Fibroblast of skin of scalp (primary cell): ENCODE data around the gene ADAMTS20.
"Not testable (repeated sequence)": the region's sequence is repeated elsewhere in the genome, so short reads cannot be mapped to it uniquely, and the experiment has no call there.

Experiments used
- DNase-seq: peaks from one replicate; pipeline ENCODE4 v3.0.0-alpha.2; 2013

Gene ADAMTS20

GRCh38 chr12:43352001-43352400, 200.0 kb downstream of the ADAMTS20 start:
- no peak for DNase-seq

GRCh38 chr12:43349863-43350262, 202.1 kb downstream of the ADAMTS20 start:
- peak; percentile 11 for DNase-seq

GRCh38 chr12:43348221-43348620, 203.8 kb downstream of the ADAMTS20 start:
- no peak for DNase-seq

DNA sequence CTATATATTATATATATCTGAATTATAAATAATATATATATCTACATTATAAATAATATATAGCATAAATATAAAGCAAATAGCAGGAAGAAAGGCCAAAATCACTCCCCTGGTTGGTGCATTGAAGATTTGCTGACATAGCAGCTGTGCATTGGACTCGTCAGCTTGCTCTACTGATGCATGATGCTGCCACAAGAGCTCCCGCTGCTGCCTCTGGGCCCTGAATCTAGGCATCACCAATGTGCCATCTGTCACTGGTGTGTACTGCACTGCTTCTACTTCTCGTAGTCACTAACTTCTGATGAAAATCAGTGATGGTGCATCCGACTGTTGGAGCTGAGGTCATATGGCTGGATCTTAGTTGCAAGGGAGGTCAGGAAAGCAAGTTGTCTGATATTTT, 205.0 kb downstream of the ADAMTS20 start:
- DNase-seq: no peak

GRCh38 chr12:43345023-43345422, 207.0 kb downstream of the ADAMTS20 start:
- DNase-seq: no peak

GRCh38 chr12:43341785-43342313, 210.2 kb downstream of the ADAMTS20 start:
- not testable (repeated sequence) for DNase-seq

GRCh38 chr12:43338848-43339526, 213.0 kb downstream of the ADAMTS20 start:
- peak; percentile 87 for DNase-seq

DNA sequence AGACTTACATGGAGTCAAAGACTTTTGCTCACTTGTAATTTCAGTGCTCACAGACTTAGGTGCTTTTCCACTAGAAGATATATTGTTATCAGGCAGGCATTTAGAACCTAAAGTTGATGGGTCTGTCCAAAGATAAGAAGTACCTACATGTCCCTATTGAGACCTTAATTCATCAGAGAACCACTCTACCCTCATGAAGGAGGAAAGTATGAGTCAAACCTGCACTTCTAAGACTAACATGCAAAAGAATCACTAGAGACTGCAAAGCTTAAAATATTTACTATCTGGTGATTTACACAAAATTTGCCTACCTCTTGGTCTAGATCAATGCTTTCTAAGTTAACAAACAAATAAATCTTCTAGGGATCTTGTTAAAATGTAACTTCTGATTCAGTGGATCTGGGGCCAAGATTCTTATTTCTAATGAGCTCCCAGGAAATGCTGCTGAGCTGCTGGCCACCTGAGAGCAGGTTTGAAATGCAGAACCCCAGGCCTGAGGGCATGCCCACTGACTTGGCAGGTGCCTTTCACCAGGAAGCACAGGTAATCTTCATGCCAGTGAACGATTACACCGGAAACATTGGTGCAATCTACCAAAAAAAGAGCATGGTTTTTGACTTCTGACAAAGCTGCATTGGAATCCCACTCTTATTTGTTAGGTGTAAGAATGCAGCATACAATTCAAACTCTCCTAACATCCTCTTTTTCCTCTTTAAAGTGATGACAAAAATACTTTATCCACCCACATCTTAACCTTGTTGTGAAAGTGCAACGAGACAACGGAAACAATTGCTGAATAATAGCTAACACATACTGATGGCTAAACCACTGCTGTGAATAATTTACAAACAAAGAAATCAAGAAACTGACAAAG, 214.2 kb downstream of the ADAMTS20 start:
- no peak for DNase-seq

- DNase-seq: peak; percentile 55
Measured at GRCh38 chr12:43336962-43337555, 214.9 kb downstream of the ADAMTS20 start.

DNA sequence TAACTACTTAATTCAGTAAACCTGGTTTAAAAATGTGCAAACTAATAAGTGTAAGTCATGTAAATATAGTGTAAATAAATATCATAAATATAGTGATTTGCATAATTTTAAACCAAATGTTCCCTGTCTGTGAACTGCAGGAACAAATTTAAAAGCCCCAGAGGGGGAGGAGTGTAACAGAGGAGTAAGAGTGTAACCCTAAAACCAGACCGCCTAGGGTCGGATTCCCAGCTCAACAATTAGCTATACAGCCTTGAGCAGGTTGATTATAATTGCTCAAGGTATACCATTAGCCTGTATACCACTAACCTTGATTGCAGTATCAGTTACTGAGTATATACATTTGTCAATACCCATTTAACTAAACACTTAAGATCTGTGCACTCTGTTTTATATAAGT, 218.4 kb downstream of the ADAMTS20 start:
- no peak for DNase-seq

- peak; percentile 42 for DNase-seq
Measured at GRCh38 chr12:43332977-43333640, 218.9 kb downstream of the ADAMTS20 start.

- no peak for DNase-seq
Measured at GRCh38 chr12:43331935-43332334, 220.1 kb downstream of the ADAMTS20 start.

DNA sequence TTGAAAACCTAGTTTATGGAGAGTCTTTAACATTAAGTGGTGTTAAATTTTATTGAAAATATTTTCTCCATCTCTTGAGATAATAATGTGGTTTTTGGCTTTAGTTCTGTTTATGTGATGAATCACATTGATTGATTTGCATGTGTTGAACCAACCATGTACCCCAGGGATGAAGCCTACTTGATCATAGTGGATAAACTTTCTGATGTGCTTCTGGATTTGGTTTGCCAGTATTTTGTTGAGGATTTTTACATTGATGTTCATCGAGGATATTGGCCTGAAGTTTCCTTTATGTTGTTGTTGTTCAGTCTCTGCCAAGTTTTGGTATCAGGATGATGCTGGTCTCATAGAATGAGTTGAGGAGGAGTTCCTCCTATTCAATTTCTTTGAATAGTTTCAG, 222.6 kb downstream of the ADAMTS20 start:
- peak; percentile 90 for DNase-seq

GRCh38 chr12:43325786-43326185, 226.2 kb downstream of the ADAMTS20 start:
- DNase-seq: no peak

GRCh38 chr12:43320281-43320680, 231.7 kb downstream of the ADAMTS20 start:
- no peak for DNase-seq

GRCh38 chr12:43318021-43318420, 234.0 kb downstream of the ADAMTS20 start:
- no peak for DNase-seq

DNA sequence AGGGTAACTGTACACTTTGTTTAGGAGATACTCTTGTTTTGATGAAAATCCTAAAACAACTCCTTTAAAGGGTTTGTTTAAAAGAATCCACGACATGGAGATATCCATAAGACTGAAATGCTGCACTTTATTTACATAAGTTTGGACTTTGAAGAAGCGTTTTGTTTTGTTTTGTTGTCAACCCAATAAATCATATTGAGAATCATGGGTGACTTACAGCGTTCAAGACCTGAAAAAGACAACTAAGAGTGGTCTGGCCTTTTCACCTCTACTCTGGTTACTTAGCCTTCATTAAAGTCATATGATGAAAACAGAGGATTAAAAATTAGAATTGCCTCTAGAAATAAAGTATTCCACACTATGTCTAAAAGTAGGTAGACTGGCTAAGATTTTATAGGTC, 234.8 kb downstream of the ADAMTS20 start:
- no peak for DNase-seq

DNA sequence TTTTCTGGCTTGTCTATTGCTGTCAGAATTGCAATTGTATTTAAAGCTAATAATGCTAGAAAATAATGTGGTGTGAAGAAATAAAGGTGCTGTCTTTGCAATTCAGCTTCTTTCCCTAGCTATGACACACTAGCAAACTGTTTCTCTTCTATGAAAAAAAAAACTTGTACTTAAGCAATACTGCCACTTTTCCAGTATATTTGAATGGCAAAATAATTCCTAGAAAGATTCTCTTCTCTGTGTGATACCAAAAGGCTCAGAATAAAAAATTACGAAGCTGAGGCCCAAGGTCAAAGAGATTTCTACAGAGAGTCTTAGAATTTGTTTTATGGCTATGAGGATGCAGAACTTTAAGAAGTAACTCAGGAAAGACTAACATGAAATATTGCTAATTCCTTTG, 235.5 kb downstream of the ADAMTS20 start:
- no peak for DNase-seq

DNA sequence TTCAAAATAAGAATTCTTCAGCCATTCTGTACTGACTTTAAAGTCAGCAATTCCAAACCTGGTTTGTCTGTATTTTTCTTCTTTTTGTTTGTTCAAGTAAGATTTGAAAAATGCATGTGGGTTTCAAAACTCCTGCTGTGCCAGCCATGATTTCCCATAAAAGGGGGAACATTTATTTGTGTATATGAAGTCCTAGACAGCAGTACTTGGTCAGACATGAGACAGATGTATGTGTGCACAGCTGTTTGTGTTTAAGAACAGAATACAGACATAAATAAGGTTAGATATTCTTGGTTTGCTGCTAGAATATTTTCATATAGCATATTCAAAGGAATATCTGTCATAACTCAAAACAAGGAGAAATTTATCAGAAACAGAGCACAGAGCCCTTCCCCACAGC, 236.0 kb downstream of the ADAMTS20 start:
- peak; percentile 92 for DNase-seq

- no peak for DNase-seq
Measured at GRCh38 chr12:43312991-43313505, 239.0 kb downstream of the ADAMTS20 start.

DNA sequence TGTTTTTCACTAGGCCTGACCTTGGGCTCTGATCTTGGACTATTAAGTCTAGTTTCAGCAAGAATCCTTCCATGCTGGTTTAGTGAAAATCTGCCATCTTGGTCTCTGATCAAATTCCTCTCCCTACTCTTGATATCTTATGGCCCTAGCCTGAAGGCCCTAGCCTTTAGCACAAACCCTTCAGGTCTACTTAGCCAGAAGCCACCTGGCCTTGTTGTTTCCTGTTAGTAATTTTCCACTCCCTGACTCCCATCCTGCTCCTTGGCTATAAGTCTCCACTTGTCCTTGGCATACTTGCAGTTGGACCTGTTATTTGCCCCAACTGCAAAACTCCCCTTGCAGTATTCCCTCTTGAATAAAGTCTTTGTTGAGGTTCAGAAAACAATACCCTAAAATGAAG, 241.4 kb downstream of the ADAMTS20 start:
- no peak for DNase-seq

DNA sequence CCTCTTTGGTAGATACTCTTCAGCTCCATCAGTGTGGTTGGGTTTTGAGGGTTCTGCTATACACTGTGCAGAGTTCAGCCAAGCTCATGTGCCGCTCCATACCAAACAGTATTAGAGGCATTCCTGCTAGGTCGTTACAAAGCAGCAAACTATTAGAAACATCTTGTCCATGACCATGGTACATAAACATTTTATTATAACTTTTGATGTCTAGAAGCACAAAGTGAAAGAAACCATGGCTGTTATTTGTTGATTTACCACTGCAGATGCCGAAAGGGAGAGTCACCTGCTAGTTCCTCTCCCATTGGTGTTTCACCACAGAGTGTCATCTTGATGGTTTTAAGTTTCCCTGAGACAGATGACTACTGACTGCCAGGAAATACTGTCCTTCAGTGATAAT, 242.0 kb downstream of the ADAMTS20 start:
- DNase-seq: peak; percentile 93

- no peak for DNase-seq
Measured at GRCh38 chr12:43308776-43309175, 243.2 kb downstream of the ADAMTS20 start.
